ENCODE results near the gene CDH16. TPM values are rescaled to one million over a fixed set of nuclear protein-coding genes. Genes with fewer than 3 reads are reported as not detected.

CDH16 gene
- total RNA-seq, 1 experiment from 2014 or later: not detected

- H3K36me3 Mint-ChIP-seq (ENCODE audit: insufficient read depth, unreplicated experiment): peaks cover 35% of the 10 kb centered on the region
- H3K27me3 Mint-ChIP-seq (ENCODE audit: unreplicated experiment): no peaks in the 10 kb centered on the region
- BruUV-seq (replicated peaks): no TSS peak
- CTCF ChIA-PET: no interaction called here
- peaks cover 19% of the 10 kb centered on the region for H3K4me1 Mint-ChIP-seq (ENCODE audit: low read depth, unreplicated experiment)
- TF ChIP-seq CTCF (IDR thresholded peaks at IDR 0.05; ENCODE audit: unreplicated experiment): no peak
- no peak for DNase-seq
- no peak overlapping the region for H3K4me3 Mint-ChIP-seq (ENCODE audit: low read depth, unreplicated experiment)
- H3K9me3 Mint-ChIP-seq (ENCODE audit: low read depth, unreplicated experiment): no peaks in the 10 kb centered on the region
- H3K27ac Mint-ChIP-seq (ENCODE audit: unreplicated experiment): no peak overlapping the region
- intact Hi-C loops (cut with micrococcal nuclease; ENCODE audit: unreplicated experiment): no loop called here
These were observed 36.0 kb downstream of the CDH16 start for GRCh38 chr16:66882702-66883101.

GRCh38 chr16:66881964-66882508 lies 36.6 kb downstream of the CDH16 start:
- CTCF ChIA-PET: interaction anchor here (1.0 to 2.5 kb wide), 3 partner anchors 9 to 13 kb away, joined by 3 to 16 read pairs (median 4); no protein-coding TSS in a partner anchor
- intact Hi-C loops (cut with micrococcal nuclease; ENCODE audit: unreplicated experiment): no loop called here
- no peaks in the 10 kb centered on the region for H3K27me3 Mint-ChIP-seq (ENCODE audit: unreplicated experiment)

GRCh38 chr16:66881560-66881959 lies 37.1 kb downstream of the CDH16 start:
- no peaks in the 10 kb centered on the region for H3K9me3 Mint-ChIP-seq (ENCODE audit: low read depth, unreplicated experiment)
- intact Hi-C loops (cut with micrococcal nuclease; ENCODE audit: unreplicated experiment): no loop called here
- H3K4me1 Mint-ChIP-seq (ENCODE audit: low read depth, unreplicated experiment): peaks cover 19% of the 10 kb centered on the region
- H3K27ac Mint-ChIP-seq (ENCODE audit: unreplicated experiment): no peak overlapping the region
- peak overlapping the region; percentile 92 for H3K4me3 Mint-ChIP-seq (ENCODE audit: low read depth, unreplicated experiment)
- DNase-seq: no peak
- H3K36me3 Mint-ChIP-seq (ENCODE audit: insufficient read depth, unreplicated experiment): peaks cover 35% of the 10 kb centered on the region
- H3K27me3 Mint-ChIP-seq (ENCODE audit: unreplicated experiment): no peaks in the 10 kb centered on the region
- CTCF ChIA-PET: interaction anchor here (1.0 to 2.5 kb wide), 5 partner anchors 8 to 51 kb away, joined by 3 to 16 read pairs (median 7); partner anchors contain the start of gene NAE1
- BruUV-seq (replicated peaks): no TSS peak
- no peak for TF ChIP-seq CTCF (IDR thresholded peaks at IDR 0.05; ENCODE audit: unreplicated experiment)

More at GRCh38 chr16:66881964-66882508, 36.6 kb downstream of the CDH16 start:
- peak overlapping the region; percentile 92 for H3K4me3 Mint-ChIP-seq (ENCODE audit: low read depth, unreplicated experiment)
- DNase-seq: no peak
- TF ChIP-seq CTCF (IDR thresholded peaks at IDR 0.05; ENCODE audit: unreplicated experiment): no peak
- BruUV-seq (replicated peaks): TSS peak; percentile 37
- H3K36me3 Mint-ChIP-seq (ENCODE audit: insufficient read depth, unreplicated experiment): peaks cover 35% of the 10 kb centered on the region
- H3K27ac Mint-ChIP-seq (ENCODE audit: unreplicated experiment): no peak overlapping the region
- H3K9me3 Mint-ChIP-seq (ENCODE audit: low read depth, unreplicated experiment): no peaks in the 10 kb centered on the region
- H3K4me1 Mint-ChIP-seq (ENCODE audit: low read depth, unreplicated experiment): peaks cover 19% of the 10 kb centered on the region

- intact Hi-C loops (cut with micrococcal nuclease; ENCODE audit: unreplicated experiment): no loop called here
- CTCF ChIA-PET: interaction anchor here (0.6 to 2.5 kb wide), 11 partner anchors 8 to 273 kb away, joined by 3 to 16 read pairs (median 4); partner anchors contain the start of genes DYNC1LI2 and NAE1
- no TSS peak for BruUV-seq (replicated peaks)
These were observed 37.7 kb downstream of the CDH16 start for GRCh38 chr16:66881014-66881417.

More at GRCh38 chr16:66881014-66881417, 37.7 kb downstream of the CDH16 start:
- peaks cover 19% of the 10 kb centered on the region for H3K4me1 Mint-ChIP-seq (ENCODE audit: low read depth, unreplicated experiment)
- peaks cover 35% of the 10 kb centered on the region for H3K36me3 Mint-ChIP-seq (ENCODE audit: insufficient read depth, unreplicated experiment)
- no peak for DNase-seq
- no peak for TF ChIP-seq CTCF (IDR thresholded peaks at IDR 0.05; ENCODE audit: unreplicated experiment)
- peak overlapping the region; percentile 92 for H3K4me3 Mint-ChIP-seq (ENCODE audit: low read depth, unreplicated experiment)
- H3K27ac Mint-ChIP-seq (ENCODE audit: unreplicated experiment): no peak overlapping the region
- no peaks in the 10 kb centered on the region for H3K27me3 Mint-ChIP-seq (ENCODE audit: unreplicated experiment)
- H3K9me3 Mint-ChIP-seq (ENCODE audit: low read depth, unreplicated experiment): no peaks in the 10 kb centered on the region

Measured in Calu3 (cell line).